ENCODE data around the gene ST6GAL2. TPM values are rescaled to one million over a fixed set of nuclear protein-coding genes. Genes with fewer than 3 reads are reported as not detected.

The ST6GAL2 gene
- polyA plus RNA-seq, 1 donor from 2014 or later: 22.1 TPM

DNA sequence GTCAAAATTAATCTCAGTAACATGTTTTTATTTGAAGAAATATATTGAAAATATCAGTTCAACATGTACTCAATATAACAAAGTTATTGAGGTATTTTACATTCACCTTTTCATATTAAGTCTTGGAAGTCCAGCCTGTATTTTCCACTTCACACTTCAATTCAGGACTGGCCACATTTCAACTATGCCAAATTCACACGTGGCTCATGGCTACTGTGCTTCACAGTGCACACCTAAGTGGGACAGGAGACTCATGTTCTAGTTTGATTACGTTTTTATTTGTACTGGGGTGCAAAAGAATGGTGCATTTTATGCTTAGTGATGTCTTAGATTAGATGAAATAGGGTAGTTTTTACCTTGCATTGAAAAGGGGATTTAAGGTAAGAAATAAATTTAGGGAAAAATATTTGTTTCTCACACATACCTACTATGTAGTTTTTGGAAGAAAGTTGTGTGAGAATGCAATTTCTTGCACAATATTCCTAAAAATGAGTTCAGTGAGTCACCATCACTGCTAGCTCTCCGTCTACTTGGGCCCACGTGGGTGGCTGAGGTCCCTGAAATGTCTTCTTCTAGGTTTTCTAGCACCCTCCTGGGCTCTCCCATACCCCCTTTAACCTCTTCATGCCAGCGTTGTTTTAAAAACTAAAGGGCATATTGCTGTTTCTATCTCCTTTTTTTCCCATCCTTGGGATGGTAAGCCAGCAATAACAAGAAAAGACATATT lies 87.0 kb downstream of the ST6GAL2 start:
- no peaks in the 10 kb centered on the region for H3K36me3 ChIP-seq (ENCODE audit: insufficient read depth, low read length)
- no peak overlapping the region for H3K9ac ChIP-seq (ENCODE audit: low read length)
- H4K20me1 ChIP-seq (ENCODE audit: insufficient read depth): no peaks in the 10 kb centered on the region
- no peaks in the 10 kb centered on the region for H3K27me3 ChIP-seq (ENCODE audit: insufficient read depth, low read depth, low read length)
- no peak overlapping the region for H3K4me3 ChIP-seq (ENCODE audit: low read length)
- H3K27ac ChIP-seq (ENCODE audit: low read length): no peak overlapping the region
- H3K9me2 ChIP-seq (ENCODE audit: insufficient read depth, low read length): no peaks in the 10 kb centered on the region
- no peaks in the 10 kb centered on the region for H3K9me3 ChIP-seq (ENCODE audit: low read length)
- no peaks in the 10 kb centered on the region for H3F3A ChIP-seq (ENCODE audit: insufficient read depth, low read length, poor library complexity, severe bottlenecking)
- H2AFZ ChIP-seq (ENCODE audit: low read depth, low read length): no peak overlapping the region
- no peaks in the 10 kb centered on the region for H3K79me2 ChIP-seq (replicated peaks; ENCODE audit: insufficient read depth, low read length)
- TF ChIP-seq, protein P1, sequence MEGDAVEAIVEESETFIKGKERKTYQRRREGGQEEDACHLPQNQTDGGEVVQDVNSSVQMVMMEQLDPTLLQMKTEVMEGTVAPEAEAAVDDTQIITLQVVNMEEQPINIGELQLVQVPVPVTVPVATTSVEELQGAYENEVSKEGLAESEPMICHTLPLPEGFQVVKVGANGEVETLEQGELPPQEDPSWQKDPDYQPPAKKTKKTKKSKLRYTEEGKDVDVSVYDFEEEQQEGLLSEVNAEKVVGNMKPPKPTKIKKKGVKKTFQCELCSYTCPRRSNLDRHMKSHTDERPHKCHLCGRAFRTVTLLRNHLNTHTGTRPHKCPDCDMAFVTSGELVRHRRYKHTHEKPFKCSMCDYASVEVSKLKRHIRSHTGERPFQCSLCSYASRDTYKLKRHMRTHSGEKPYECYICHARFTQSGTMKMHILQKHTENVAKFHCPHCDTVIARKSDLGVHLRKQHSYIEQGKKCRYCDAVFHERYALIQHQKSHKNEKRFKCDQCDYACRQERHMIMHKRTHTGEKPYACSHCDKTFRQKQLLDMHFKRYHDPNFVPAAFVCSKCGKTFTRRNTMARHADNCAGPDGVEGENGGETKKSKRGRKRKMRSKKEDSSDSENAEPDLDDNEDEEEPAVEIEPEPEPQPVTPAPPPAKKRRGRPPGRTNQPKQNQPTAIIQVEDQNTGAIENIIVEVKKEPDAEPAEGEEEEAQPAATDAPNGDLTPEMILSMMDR (IDR thresholded peaks at IDR 0.05; ENCODE audit: poor library complexity, severe bottlenecking): no peak
- TF ChIP-seq, protein P2, sequence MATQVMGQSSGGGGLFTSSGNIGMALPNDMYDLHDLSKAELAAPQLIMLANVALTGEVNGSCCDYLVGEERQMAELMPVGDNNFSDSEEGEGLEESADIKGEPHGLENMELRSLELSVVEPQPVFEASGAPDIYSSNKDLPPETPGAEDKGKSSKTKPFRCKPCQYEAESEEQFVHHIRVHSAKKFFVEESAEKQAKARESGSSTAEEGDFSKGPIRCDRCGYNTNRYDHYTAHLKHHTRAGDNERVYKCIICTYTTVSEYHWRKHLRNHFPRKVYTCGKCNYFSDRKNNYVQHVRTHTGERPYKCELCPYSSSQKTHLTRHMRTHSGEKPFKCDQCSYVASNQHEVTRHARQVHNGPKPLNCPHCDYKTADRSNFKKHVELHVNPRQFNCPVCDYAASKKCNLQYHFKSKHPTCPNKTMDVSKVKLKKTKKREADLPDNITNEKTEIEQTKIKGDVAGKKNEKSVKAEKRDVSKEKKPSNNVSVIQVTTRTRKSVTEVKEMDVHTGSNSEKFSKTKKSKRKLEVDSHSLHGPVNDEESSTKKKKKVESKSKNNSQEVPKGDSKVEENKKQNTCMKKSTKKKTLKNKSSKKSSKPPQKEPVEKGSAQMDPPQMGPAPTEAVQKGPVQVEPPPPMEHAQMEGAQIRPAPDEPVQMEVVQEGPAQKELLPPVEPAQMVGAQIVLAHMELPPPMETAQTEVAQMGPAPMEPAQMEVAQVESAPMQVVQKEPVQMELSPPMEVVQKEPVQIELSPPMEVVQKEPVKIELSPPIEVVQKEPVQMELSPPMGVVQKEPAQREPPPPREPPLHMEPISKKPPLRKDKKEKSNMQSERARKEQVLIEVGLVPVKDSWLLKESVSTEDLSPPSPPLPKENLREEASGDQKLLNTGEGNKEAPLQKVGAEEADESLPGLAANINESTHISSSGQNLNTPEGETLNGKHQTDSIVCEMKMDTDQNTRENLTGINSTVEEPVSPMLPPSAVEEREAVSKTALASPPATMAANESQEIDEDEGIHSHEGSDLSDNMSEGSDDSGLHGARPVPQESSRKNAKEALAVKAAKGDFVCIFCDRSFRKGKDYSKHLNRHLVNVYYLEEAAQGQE (IDR thresholded peaks at IDR 0.05; ENCODE audit: borderline replicate concordance): no peak
- no peak for TF ChIP-seq MXI1 (conservative IDR thresholded peaks at IDR 0.05; ENCODE audit: poor library complexity, severe bottlenecking)
- no peak for TF ChIP-seq EZH2 (IDR thresholded peaks at IDR 0.05; ENCODE audit: borderline replicate concordance, insufficient read depth, low read length, poor library complexity, severe bottlenecking)
- TF ChIP-seq RAD21 (conservative IDR thresholded peaks at IDR 0.05): no peak
- TF ChIP-seq EP300 (conservative IDR thresholded peaks at IDR 0.05; ENCODE audit: poor library complexity, severe bottlenecking): no peak
- TF ChIP-seq SMC3 (conservative IDR thresholded peaks at IDR 0.05; ENCODE audit: poor library complexity): no peak
- TF ChIP-seq TAF1 (IDR thresholded peaks at IDR 0.05; ENCODE audit: low read depth): no peak
- H3K4me2 ChIP-seq (ENCODE audit: low read length): no peak overlapping the region

DNA sequence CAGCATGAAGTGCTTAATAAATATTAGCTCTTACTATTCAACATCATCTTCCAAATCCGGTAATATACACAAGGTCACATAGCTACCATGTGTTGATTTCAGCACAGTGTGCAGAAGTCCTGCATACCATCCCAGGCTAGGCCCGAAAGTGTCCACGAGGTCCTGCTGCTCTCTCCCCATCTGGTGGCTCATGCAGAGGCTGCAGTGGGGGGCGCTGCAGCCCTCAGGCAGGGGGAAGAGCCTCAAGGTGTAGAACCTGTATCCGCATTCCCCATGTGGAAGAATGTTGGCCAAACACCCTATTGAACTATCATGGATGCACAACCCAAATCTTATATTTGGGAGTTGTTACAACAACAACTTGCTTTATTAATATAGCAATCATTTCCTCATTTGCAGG lies 88.5 kb downstream of the ST6GAL2 start:
- Histone ChIP-seq H3K9ac (ENCODE audit: low read length) (no peak overlapping the region), H3K4me2 (ENCODE audit: low read length) (no peak overlapping the region), H3K9me2 (ENCODE audit: insufficient read depth, low read length) (no peaks in the 10 kb centered on the region), H3K4me3 (ENCODE audit: low read length) (no peak overlapping the region), H3F3A (ENCODE audit: insufficient read depth, low read length, poor library complexity, severe bottlenecking) (no peaks in the 10 kb centered on the region), H3K27ac (ENCODE audit: low read length) (no peak overlapping the region), H3K79me2 (replicated peaks; ENCODE audit: insufficient read depth, low read length) (no peaks in the 10 kb centered on the region), H4K20me1 (ENCODE audit: insufficient read depth) (no peaks in the 10 kb centered on the region), H2AFZ (ENCODE audit: low read depth, low read length) (no peak overlapping the region), H3K36me3 (ENCODE audit: insufficient read depth, low read length) (no peaks in the 10 kb centered on the region), H3K9me3 (ENCODE audit: low read length) (no peaks in the 10 kb centered on the region), H3K27me3 (ENCODE audit: insufficient read depth, low read depth, low read length) (no peaks in the 10 kb centered on the region)
- TF ChIP-seq POLR2AphosphoS5 (IDR thresholded peaks at IDR 0.05) (no peak), EP300 (conservative IDR thresholded peaks at IDR 0.05; ENCODE audit: poor library complexity, severe bottlenecking) (no peak), SMC3 (conservative IDR thresholded peaks at IDR 0.05; ENCODE audit: poor library complexity) (no peak), RAD21 (conservative IDR thresholded peaks at IDR 0.05) (no peak), TAF1 (IDR thresholded peaks at IDR 0.05; ENCODE audit: low read depth) (no peak), EZH2 (IDR thresholded peaks at IDR 0.05; ENCODE audit: borderline replicate concordance, insufficient read depth, low read length, poor library complexity, severe bottlenecking) (no peak), MXI1 (conservative IDR thresholded peaks at IDR 0.05; ENCODE audit: poor library complexity, severe bottlenecking) (no peak)
- TF ChIP-seq, protein P1 (IDR thresholded peaks at IDR 0.05; ENCODE audit: poor library complexity, severe bottlenecking): no peak
- TF ChIP-seq, protein P2 (IDR thresholded peaks at IDR 0.05; ENCODE audit: borderline replicate concordance): no peak

All from neural cell (in vitro differentiated cells).